K562 (cell line): Measurements from ENCODE around the gene FAM110D. TPM values are rescaled to one million over a fixed set of nuclear protein-coding genes. Genes with fewer than 3 reads are reported as not detected.
A peak's percentile ranks its signal among the peaks of the same experiment; 100 is the strongest.

ENCODE experiments used
- ATAC-seq: fragments of 200-7000 bp; cut with Tn5 transposase; 3 replicates; pipeline ENCODE4 v1.9.1; 2020; ENCODE audit warnings: moderate library complexity
- BruUV-seq: library from RNA; stranded (reverse); fragments of 400-500 nt; replicated peaks from 2 replicates; lab custom pipeline; 2021; lab: Mats Ljungman, UMichigan
- CTCF ChIA-PET: fragments of 300-600 bp; formaldehyde crosslinking; extraction: SDS; loops from one replicate; lab custom pipeline; 2021; ENCODE audit warnings: low intra/inter-chr PET ratio; lab: Yijun Ruan, JAX
- POLR2A ChIA-PET: fragments of 300-600, 350-650 bp; sonication (Branson Sonifier 250); formaldehyde crosslinking; extraction: SDS; loops from one replicate; lab custom pipeline; 2021; ENCODE audit warnings: antibody characterized with exemption, inconsistent platforms; lab: Yijun Ruan, JAX
- DNase-seq, 4 experiments: peaks; one replicate each; pipeline versions ENCODE4 v3.0.0 to v3.0.0-alpha.2; 2011 to 2018; ENCODE audit warnings: low spot score in 3 of 4, mixed read lengths in 3 of 4; ENCODE audit errors: extremely low read depth in 1 of 4
- FAIRE-seq: peaks from 2 replicates; lab custom pipeline; 2011; peaks lifted over from hg19 to GRCh38; lab: Jason Lieb, UNC
- H2AFZ ChIP-seq: 2 replicates; pipeline ENCODE4 v1.6.0; 2011; ENCODE audit warnings: low read depth, low read length, control low read depth, inconsistent platforms
- H3K27ac ChIP-seq: fragments of 200-600 bp; 3 replicates; pipeline ENCODE4 v1.8.0; 2011; ENCODE audit warnings: low read depth, mild to moderate bottlenecking, control low read depth, inconsistent platforms, low read length, moderate library complexity, mixed read lengths; ENCODE audit errors: extremely low read depth
- H3K27me3 ChIP-seq, 2 experiments: fragments of 300-600 bp in 1 of 2; 2 replicates in 1 of 2; 3 replicates in 1 of 2; pipeline versions ENCODE4 v1.6.0 to v1.8.0; 2011; ENCODE audit warnings: inconsistent platforms in 2 of 2, low read length in 2 of 2, mild to moderate bottlenecking in 1 of 2, mixed read lengths in 1 of 2, moderate library complexity in 1 of 2; ENCODE audit not compliant: control insufficient read depth in 2 of 2, insufficient read depth in 2 of 2
- H3K36me3 ChIP-seq: fragments of 300-600 bp; 3 replicates; pipeline ENCODE4 v1.8.0; 2011; ENCODE audit warnings: mild to moderate bottlenecking, low read length, inconsistent platforms; ENCODE audit not compliant: control insufficient read depth, insufficient read depth
- H3K4me1 ChIP-seq, 2 experiments: fragments of 200-600 bp in 1 of 2; replicated peaks in 1 of 2; 2 replicates in 1 of 2; 3 replicates in 1 of 2; pipeline versions ENCODE4 v1.5.1 to v1.8.0; 2011; ENCODE audit warnings: inconsistent platforms in 2 of 2, low read length in 2 of 2, mild to moderate bottlenecking in 1 of 2, mixed read lengths in 1 of 2, moderate library complexity in 1 of 2; ENCODE audit not compliant: control insufficient read depth in 2 of 2, insufficient read depth in 2 of 2
- H3K4me2 ChIP-seq: 2 replicates; pipeline ENCODE4 v1.6.1; 2011; ENCODE audit warnings: low read length, control low read depth, inconsistent platforms, mixed read lengths; ENCODE audit not compliant: insufficient read depth
- H3K4me3 ChIP-seq: fragments of 200-600 bp; sonication (generic), shearing (Covaris generic); 2 replicates; pipeline ENCODE4 v1.5.1; 2016; ENCODE audit warnings: control low read depth, inconsistent platforms
- H3K79me2 ChIP-seq: fragments of 200-600 bp; 3 replicates; pipeline ENCODE4 v1.8.0; 2011; ENCODE audit warnings: low read length, inconsistent platforms; ENCODE audit not compliant: control insufficient read depth, insufficient read depth
- H3K9ac ChIP-seq, 2 experiments: 2 replicates each; pipeline versions ENCODE4 v1.6.0 to v1.6.1; 2011; ENCODE audit warnings: low read depth in 2 of 2, low read length in 2 of 2, control low read depth in 1 of 2, inconsistent platforms in 1 of 2, mild to moderate bottlenecking in 1 of 2, mixed read lengths in 1 of 2; ENCODE audit not compliant: insufficient read depth in 1 of 2
- H3K9me1 ChIP-seq: one replicate; pipeline ENCODE4 v1.6.0; 2011; ENCODE audit warnings: inconsistent platforms, mild to moderate bottlenecking, low read length, moderate library complexity; ENCODE audit not compliant: control insufficient read depth, insufficient read depth
- H3K9me3 ChIP-seq: replicated peaks from 2 replicates; pipeline ENCODE4 v1.5.1; 2011; ENCODE audit warnings: low read depth, low read length, inconsistent platforms; ENCODE audit not compliant: control insufficient read depth, insufficient read depth
- H4K20me1 ChIP-seq: replicated peaks from 2 replicates; pipeline ENCODE4 v1.6.1; 2011; ENCODE audit warnings: low read length, inconsistent platforms, mixed read lengths; ENCODE audit not compliant: control insufficient read depth, insufficient read depth
- ZNF316 ChIP-seq: fragments of 450-650 bp; IDR thresholded peaks from 2 replicates; pipeline ENCODE4 v1.6.1; 2016
- ZNF507 ChIP-seq: conservative IDR thresholded peaks from 2 replicates; pipeline ENCODE4 v1.6.1; 2017; ENCODE audit warnings: missing genetic modification characterization, missing compliant biosample characterization
- ZNF511 ChIP-seq: sonication (generic); formaldehyde crosslinking; IDR thresholded peaks from 2 replicates; pipeline ENCODE4 v1.8.0; 2022; ENCODE audit warnings: mild to moderate bottlenecking, missing genetic modification reagents
- in situ Hi-C: fragments of 300-500 bp; cut with MboI; formaldehyde crosslinking; loops from 4 replicates; pipeline ENCODE4 v1.15.0; 2018; ENCODE audit warnings: inconsistent platforms, mixed read lengths
- intact Hi-C: fragments of 100-400 bp; cut with micrococcal nuclease; formaldehyde crosslinking; loops from 2 replicates; pipeline ENCODE4 v1.14.2; 2022
- polyA plus RNA-seq, 8 experiments: library from polyadenylated mRNA; depleted of rRNA in 4 of 8; stranded (reverse) in 5 of 8; unstranded in 3 of 8; fragments of >200 nt; fragmentation: Nextera tagmentation in 2 of 8; fragmentation: Illumina TruSeq in 1 of 8; extraction: Ambion mirVana in 2 of 8; extraction: Trizol in 1 of 8; gene quantifications; 2 replicates each; pipeline versions ENCODE4 v1.2.1 to v1.2.3, GENCODE V29; 2011 to 2014; ENCODE audit warnings: inconsistent platforms in 1 of 8, missing spikeins in 1 of 8
- total RNA-seq, 7 experiments: library from RNA; depleted of rRNA in 6 of 7; stranded (reverse); fragments of >200 nt in 6 of 7; fragmentation: Illumina TruSeq in 2 of 7; extraction: Trizol in 2 of 7; gene quantifications; 2 replicates each; pipeline versions ENCODE4 v1.2.1 to v1.2.3, GENCODE V29; 2011 to 2021; ENCODE audit warnings: low replicate concordance in 1 of 7
- TF ChIP-seq, protein P1 (sequence below): fragments of 250-450 bp; sonication (Bioruptor Pico); IDR thresholded peaks from 2 replicates; pipeline ENCODE4 v1.5.0; 2020; ENCODE audit warnings: mild to moderate bottlenecking
- TF ChIP-seq, protein P2 (sequence below), 2 experiments: fragments of 450-650 bp in 1 of 2; sonication (generic) in 1 of 2; formaldehyde crosslinking in 1 of 2; IDR thresholded peaks; 2 replicates each; pipeline versions ENCODE4 v1.7.1 to v1.9.0; 2016 to 2022; ENCODE audit warnings: inconsistent platforms in 1 of 2, mild to moderate bottlenecking in 1 of 2, missing genetic modification reagents in 1 of 2

The FAM110D gene
- total and polyA plus RNA-seq, 9 of the 15 experiments (the other 6 are each of a cell fraction or from before 2014, with no cell fraction given), result 0.04 to 1.1 (median 0.33) TPM

DNA sequence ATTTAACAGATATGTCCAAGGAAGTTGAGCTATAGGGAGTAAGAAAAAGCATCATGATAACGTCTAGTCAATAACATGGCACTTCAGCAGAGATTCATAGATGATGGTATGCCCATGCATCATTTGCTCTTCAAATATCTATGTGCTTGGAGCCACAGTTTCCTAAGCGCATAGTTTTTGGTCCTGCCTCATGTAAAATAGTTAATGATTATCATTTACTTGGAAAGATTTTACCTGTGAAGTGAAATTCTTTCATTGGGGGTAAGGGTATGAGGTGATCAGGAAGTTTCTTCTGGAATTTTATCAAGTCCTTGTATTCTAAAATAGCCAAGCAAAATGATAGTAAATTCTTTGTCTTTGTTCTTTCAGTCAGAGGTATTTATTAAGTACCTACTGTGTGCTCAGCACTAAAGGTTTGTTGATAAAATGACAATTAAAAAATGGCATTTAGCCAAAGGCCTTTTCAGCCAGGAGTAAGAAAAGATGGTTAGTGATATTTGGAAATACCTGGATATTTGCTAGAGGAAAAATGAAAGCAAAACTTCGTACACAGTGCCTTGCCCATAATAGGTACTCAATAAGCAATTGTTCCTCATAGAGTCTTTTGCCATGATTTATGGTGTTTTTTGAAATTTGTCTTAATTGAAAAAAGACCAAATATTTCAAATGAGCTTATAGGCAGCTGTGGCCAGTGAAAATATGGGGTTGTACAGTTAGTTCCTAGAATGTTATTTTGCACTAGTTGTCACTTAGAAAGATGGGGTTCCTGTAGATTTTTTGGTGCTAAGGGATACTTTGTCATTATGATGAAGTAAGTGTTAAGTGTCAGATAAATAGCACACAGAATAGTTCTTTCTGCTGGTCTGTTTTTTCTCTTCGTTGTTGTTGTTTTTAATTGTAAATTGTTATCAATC, 34.2 kb upstream of the FAM110D start (continued):
- TF ChIP-seq ZNF507 (tag), result no peak
- TF ChIP-seq ZNF511 (CRISPR knock-in tag), result no peak

DNA sequence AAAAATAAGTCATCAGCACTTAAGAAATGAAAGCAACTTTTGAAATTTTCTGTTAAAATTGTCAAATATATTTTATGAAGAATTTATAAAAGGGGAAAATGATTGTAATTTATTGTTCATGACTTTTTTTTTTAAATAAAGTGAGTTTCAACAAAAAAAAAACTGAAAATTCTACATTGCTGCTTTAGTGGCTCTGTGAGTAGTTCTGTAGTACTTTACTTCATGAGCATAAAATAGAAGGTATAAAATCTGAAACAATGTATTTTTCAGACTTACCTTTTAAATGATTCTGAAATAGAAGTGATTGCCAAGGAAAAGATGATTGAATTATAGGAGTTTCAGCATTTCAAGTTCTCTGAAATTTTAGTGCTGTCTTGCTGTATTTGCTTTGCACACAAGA, 33.5 kb upstream of the FAM110D start:
- Histone ChIP-seq H3K9me3 (no peaks in the 10 kb centered on the region), H3K4me3 (no peak overlapping the region), H3K36me3 (peaks cover 36% of the 10 kb centered on the region), H3K79me2 (peaks cover 66% of the 10 kb centered on the region), H4K20me1 (no peaks in the 10 kb centered on the region), H3K4me1 (peaks cover 29 to 77% of the 10 kb centered on the region in 2 experiments), H3K9ac (peak overlapping the region in 1 of 2 experiments; percentile 97; a peak in 2 of 4 replicates), H3K27me3 (no peaks in the 10 kb centered on the region), H3K27ac (peak overlapping the region; percentile 99), H2AFZ (no peak overlapping the region), H3K4me2 (peak overlapping the region; percentile 41; the same call in 1 of the 2 replicates), H3K9me1 (no peaks in the 10 kb centered on the region)
- intact Hi-C loops (no loop called here), in situ Hi-C loops (no loop called here)
- FAIRE-seq (no peak), DNase-seq (no peak), ATAC-seq (no peak)
- BruUV-seq, result no TSS peak
- ChIA-PET CTCF (no interaction called here), POLR2A (interaction anchor here (1.1 to 13.3 kb wide), 12 partner anchors 13 to 347 kb away, joined by 3 to 237 read pairs (median 5); partner anchors contain the start of genes CEP85, HMGN2, PDIK1L and ZNF593)
- TF ChIP-seq, protein P1, sequence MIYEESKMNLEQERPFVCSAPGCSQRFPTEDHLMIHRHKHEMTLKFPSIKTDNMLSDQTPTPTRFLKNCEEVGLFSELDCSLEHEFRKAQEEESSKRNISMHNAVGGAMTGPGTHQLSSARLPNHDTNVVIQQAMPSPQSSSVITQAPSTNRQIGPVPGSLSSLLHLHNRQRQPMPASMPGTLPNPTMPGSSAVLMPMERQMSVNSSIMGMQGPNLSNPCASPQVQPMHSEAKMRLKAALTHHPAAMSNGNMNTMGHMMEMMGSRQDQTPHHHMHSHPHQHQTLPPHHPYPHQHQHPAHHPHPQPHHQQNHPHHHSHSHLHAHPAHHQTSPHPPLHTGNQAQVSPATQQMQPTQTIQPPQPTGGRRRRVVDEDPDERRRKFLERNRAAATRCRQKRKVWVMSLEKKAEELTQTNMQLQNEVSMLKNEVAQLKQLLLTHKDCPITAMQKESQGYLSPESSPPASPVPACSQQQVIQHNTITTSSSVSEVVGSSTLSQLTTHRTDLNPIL (CRISPR knock-in tag), result no peak
- TF ChIP-seq, protein P2, sequence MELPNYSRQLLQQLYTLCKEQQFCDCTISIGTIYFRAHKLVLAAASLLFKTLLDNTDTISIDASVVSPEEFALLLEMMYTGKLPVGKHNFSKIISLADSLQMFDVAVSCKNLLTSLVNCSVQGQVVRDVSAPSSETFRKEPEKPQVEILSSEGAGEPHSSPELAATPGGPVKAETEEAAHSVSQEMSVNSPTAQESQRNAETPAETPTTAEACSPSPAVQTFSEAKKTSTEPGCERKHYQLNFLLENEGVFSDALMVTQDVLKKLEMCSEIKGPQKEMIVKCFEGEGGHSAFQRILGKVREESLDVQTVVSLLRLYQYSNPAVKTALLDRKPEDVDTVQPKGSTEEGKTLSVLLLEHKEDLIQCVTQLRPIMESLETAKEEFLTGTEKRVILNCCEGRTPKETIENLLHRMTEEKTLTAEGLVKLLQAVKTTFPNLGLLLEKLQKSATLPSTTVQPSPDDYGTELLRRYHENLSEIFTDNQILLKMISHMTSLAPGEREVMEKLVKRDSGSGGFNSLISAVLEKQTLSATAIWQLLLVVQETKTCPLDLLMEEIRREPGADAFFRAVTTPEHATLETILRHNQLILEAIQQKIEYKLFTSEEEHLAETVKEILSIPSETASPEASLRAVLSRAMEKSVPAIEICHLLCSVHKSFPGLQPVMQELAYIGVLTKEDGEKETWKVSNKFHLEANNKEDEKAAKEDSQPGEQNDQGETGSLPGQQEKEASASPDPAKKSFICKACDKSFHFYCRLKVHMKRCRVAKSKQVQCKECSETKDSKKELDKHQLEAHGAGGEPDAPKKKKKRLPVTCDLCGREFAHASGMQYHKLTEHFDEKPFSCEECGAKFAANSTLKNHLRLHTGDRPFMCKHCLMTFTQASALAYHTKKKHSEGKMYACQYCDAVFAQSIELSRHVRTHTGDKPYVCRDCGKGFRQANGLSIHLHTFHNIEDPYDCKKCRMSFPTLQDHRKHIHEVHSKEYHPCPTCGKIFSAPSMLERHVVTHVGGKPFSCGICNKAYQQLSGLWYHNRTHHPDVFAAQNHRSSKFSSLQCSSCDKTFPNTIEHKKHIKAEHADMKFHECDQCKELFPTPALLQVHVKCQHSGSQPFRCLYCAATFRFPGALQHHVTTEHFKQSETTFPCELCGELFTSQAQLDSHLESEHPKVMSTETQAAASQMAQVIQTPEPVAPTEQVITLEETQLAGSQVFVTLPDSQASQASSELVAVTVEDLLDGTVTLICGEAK (IDR thresholded peaks at IDR 0.05), result peak; percentile 92
- TF ChIP-seq, protein P2 (CRISPR knock-in tag; IDR thresholded peaks at IDR 0.05), result peak; percentile 60; the same call in 1 of the 2 replicates
- peak; percentile 64; the same call in 1 of the 2 replicates for TF ChIP-seq ZNF316
